Fibroblast of upper back skin (primary cell): ENCODE data around the gene RHOT2.

Experiments
- DNase-seq: peaks from one replicate; pipeline ENCODE4 v3.0.0-alpha.2; 2013

The RHOT2 gene

DNA sequence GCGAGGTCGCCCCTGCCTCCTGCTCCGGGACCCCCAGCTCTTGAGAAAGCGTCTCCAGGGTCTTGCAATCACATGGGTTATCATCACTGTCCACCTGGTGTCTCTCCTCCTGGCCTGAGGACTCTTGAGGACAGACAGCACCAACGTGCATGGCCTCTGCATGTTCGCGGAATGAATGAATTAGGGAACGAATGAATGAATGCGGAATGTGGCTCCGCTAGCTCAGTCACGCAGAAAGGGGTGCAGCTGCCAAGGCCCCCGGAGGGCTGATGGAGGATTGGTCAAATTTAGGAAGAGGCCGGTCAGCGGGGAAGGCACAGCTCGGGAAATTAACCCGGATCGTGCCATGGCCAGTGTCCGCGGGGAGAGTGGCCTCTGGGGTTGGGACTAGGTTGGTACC is 34.4 kb downstream of the RHOT2 start:
- no peak for DNase-seq

DNA sequence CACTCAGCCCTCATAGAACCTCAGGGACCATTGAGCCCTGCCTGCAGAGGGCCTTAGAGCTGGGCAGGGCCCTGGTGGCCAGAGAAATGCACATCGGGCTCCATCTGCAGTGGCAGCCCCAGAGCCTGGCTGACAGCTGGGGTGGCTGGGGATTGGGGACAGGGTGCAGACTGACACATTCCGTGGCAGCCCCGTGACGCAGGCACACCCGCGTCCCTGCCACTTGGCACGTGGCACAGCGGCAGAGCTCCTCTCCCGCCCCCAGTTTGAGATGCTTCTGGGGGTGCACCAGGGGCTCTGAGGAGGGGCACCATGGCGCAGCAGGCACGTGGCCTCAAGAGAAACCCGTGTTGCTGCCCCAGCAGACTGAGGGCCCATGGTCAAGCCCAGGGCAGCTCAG is 35.5 kb downstream of the RHOT2 start:
- no peak for DNase-seq

- no peak for DNase-seq
These were observed 36.1 kb downstream of the RHOT2 start for GRCh38 chr16:704047-704446.

DNA sequence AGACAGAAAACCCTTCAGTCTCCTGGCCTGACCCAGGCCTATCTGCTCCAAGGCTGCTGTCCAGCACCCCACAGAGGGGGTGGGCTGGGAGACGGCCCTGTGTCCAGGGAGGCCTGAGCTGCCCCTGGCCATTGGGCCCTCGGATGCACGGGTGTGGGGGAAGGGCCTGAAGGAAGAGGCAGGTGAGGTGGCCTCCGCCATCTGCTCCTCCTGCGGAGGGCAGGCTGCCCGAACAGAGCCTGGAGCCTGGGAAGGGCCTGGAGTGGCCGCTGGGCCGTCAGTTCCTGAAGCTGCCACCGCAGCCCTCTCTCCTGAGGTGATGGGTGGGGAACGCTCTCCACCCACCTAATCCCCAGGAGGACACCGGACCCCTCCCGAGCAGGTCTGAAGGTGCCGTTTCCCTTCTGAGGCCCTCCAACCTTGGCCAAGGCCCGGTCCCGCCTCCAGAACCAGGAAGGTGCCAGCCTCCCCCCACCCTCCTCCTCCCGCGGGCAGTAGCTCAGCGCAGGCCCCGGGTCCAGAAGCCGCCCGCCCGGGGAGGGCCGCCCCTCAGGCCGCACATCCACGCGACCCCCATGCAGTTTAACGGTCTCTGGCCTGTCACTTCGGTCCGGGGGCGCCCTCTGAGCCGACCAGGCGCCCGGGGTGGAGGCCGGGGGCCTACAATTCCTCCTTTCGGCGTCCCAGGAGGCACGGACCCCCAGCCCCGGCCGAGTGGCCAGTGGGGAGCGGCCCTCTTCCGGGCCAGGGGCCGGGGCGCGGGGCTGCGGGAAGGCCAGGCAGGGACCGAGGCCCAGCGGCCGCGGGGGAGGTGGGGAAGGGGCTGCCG is 36.8 kb downstream of the RHOT2 start:
- DNase-seq, result no peak

DNA sequence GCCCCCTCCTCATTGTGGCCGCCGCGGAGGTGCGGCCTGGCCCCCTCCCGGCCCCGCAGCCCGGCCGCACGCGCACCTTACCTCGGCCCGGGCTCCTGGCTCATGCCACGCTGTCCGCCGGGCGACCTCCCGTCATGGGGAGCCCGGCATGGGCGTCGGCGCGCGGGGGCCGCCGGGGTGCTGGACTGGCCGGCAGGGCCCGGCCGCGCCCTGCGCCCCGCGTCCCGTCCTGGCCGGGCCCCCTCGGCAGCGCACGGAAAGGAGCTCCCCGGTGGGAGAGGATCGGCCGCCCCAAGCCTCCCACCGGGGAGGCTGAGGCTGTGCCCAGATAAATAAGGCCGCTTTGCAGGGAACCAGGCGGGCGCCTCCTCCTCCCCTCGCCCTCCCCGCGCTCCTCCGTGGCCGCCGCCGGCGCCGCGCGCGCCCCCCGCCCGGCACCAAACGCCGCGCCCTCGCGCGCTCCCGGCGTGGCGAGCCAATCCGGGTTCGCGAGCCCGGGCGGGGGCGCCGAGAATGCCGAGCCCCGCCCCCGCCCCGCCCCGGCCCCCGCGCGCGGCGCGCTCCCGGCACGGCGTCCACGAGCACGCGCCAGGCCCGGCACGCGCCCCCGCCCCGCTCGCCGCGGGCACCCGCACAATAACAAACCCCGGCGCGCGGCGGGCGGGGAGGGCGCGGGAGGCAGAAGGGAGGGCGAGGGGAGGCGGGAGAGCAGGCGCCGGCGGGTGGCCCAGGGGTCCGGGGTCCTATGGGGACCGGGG is 37.7 kb downstream of the RHOT2 start, which contains the start of gene FBXL16:
Gene FBXL16, minus strand, starts transcription at position 371 of the 758 bp plus-strand sequence. CDS start 8,396 bp downstream, outside the sequence.
- no peak for DNase-seq

DNA sequence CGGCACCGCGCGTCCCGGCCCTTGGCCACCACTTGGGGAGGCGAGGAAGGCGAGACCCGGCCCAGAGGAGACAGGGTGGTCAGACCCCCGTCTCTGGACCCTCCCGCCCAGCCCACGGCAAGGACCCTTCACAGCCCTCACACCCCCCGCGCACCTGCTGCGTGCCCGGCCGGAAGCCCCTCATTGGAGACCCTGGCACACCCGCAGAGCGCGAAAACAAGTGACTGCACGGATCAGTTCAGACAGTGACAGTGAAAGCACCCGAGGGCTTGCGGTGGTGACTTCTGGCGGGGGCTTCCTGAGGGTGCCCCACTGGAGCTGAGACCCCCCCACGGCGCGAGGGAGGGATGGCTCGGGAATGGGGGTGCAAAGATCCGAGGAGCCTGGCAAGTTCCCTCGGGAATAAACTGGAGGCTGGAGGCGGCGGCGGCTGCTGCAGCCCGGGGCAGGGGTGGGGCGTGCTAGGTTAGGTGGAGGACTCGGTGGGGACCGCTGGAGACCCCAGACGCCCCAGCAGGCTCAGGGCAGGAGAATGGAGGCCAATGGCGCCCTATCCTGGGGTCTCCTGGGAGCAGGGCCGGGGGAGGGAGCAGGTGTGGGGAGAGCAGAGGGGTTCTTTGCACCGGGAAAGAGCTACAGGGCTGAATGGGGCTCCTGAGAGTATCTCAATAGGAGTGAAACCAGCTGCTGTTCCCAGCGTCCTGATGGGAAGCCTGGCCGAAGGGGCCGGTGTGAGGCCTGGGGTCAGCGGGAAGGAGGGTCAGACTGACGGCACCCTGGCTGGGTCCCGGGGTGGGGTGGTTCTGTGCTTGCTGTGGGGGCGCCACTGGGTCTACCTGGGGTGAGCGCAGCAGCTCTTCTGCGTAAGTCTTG is 38.5 kb downstream of the RHOT2 start:
- no peak for DNase-seq

GRCh38 chr16:707062-707538 is 39.2 kb downstream of the RHOT2 start:
- DNase-seq, result no peak

DNA sequence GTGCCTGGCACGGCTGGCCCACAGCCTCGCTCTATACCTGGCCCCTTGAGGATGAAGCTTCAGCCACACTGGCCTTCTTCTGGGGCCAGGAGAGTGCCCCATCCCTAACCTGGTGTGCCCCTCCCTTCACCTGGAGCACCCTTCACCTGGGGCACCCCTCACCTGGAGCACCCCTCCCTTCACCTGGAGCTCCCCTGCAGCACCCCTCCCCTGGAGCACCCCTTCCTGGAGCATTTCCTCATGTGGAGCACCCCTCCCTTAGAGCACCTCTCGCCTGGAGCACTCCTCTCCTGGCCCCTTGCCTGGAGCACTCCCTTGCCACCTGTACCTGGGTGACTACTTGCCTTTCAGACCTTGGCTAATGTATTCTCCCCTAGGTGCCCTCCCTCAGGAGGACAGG is 40.1 kb downstream of the RHOT2 start:
- no peak for DNase-seq

DNA sequence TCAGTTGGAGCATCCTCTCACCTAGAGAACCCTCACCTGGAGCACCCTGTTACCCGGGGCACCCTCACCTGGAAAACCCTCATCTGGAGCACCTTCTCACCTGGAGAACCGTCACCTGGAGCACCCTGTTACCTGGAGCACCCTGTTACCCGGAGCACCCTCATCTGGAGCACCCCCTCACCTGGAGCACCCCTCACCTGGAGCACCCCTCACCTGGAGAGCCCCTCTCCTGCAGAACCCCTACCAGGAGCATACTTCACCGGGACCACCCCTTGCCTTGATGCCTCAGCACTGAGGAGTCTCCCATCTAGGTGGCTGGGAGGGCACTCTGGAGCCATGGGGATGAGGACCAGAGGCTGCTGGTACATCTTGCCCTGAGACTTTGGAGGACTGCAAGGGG is 41.0 kb downstream of the RHOT2 start:
- no peak for DNase-seq

DNA sequence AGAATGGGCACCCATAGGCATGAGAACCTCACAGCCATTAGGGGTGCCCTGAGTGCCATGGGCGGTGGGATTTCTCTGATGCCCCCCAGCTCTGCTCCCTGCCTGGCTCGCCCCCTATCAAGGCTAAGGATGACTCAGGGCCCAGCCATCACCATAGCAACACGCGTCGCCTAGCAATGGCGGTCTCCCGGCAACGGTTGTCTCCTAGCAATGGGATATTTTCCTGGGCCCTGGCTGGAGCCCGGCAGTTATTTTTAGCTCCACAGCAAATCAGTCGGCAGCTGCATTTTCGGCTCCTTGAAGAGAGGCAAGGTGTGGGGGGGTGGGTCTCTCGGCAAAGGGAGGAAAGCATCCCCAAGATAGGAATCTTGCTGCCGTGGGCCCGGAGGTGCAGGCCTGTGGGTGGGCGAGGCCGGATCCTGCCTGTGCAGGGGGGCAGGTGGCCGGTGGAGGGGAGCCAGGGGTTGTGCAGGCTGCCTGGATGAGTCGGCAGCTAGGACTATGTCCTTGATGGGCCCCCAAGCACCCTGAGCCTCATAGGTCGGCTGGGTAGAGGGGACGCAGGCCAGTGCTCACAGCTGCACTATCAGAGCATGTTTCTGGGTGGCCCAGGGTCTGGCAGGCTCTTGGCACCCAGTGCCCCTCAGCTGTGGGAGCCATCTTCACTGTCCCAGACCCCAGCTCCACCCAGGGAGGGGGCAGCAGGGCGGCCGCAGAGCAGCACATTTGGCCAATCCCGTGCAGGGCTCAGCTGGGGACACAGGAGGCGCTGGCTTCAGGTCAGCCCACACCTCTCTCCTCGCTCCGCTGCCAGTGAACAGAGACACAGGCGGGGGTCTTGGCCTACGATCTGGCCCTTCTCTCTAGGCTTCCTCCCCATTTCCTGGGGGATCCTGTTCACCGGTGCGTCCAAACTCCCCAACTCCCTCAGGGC is 41.9 kb downstream of the RHOT2 start:
- DNase-seq, result peak; percentile 79

DNA sequence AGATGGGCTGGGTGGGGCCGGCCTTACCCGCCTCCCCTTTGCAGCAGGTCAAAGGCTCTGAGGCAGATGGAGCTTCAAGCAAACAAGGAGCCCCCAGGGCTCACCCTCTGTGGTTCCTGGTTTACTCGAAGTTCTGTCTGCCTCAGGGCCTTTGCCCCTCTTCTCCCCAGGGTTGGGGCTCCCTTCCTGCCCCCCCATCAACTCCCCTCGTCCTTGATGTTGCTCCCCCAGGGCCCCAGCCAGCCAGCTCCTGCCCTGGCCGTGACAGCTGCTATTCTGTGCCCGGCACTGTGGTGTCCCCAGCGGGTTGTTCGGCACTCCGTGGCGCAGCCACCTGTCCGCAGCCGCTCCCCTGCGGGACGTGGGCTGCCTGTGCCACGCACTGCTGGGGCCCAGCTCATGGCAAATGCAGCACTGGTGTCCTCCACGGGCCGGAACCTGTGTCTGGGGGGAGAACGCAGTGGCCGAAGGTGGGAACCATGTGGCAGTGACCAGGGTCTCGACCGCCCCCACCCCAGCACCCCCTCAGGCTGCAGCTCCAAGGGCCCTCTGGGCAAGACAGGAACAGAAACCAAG is 42.7 kb downstream of the RHOT2 start:
- no peak for DNase-seq

DNA sequence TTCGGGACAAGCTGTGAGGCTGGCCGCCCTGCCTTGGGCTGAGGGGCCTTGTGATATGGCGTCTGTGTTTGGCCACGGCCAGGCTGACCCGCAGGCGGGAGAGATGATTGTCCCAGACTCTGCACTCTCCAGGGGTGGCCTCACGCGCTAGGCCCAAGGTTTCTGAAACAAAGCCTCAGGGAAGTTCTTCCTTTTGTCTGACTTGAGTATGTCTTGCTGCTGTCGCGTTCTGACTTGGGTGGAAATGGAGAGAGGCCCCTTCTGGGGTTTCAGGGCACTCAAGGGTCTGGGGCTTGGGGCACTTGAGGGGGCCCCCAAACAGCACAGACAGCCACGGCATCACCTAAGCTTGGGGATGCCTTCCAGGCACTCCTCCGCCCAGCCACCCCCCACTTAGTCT is 43.2 kb downstream of the RHOT2 start:
- DNase-seq, result no peak

GRCh38 chr16:711548-712320 is 43.8 kb downstream of the RHOT2 start:
- peak; percentile 58 for DNase-seq

DNA sequence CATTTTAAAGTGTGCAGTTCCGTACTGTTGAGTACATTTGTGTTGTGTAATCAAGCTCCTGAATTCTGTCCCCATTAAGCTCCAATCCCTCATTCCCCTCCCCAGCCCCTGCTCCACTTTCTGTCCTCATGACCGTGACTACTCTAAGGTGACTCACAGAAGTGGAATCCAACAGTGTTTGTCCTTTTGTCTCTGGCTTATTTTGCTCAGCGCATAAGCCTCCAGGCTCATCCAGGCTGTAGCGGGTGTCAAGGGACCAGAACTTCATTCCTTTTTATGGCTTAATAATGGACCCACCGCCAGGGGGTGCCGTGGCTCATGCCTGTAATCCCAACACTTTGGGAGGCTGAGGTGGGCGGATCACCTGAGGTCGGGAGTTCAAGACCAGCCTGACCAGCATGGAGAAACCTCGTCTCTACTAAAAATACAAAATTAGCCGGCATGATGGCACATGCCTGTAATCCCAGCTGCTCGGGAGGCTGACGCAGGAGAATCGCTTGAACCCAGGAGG is 44.9 kb downstream of the RHOT2 start:
- DNase-seq, result peak; percentile 87

DNA sequence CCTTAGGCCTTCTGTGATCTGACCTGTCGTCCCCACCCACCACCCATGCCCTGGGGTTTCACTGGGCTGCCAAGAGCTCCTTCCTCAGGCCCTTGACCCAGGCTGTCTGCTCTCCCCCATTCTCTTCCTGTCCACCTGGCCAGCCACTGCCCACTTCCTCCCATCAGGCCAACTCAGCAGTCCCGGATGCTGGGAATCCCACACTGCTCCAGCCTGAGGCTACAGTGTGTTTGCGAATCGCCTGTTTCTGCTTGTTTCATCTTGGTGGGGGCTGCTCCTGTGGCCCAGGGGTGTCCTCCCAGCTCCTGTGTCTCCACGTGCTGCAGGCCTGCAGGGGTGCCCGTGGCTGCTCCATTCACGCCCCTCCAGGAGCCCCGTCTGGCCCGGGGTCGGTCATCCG is 46.1 kb downstream of the RHOT2 start:
- DNase-seq, result no peak

GRCh38 chr16:714558-715476 is 46.9 kb downstream of the RHOT2 start, which contains the start of gene METRN:
TSS of gene METRN (plus strand) at chr16:715118. CDS start at chr16:715290, 172 bp downstream.
- peak; percentile 82 for DNase-seq

DNA sequence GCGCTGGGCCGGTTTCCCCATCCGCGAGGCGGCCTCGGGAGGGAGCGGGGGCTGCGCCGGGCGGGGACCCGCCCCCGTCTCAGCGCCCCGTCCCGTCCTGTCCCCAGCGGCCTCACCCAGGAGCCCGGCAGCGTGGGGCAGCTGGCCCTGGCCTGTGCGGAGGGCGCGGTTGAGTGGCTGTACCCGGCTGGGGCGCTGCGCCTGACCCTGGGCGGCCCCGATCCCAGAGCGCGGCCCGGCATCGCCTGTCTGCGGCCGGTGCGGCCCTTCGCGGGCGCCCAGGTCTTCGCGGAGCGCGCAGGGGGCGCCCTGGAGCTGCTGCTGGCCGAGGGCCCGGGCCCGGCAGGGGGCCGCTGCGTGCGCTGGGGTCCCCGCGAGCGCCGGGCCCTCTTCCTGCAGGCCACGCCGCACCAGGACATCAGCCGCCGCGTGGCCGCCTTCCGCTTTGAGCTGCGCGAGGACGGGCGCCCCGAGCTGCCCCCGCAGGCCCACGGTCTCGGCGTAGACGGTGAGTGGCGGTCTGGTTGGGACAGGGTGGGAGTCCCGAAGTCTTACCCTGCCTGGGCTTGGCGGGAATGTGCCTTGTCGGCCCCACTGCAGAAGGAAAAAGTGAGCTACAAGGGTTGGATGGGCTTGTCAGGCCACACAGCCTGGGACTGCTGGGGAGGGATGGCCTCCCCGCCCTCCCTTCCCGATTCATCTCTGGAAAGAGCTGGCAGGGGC is 47.7 kb downstream of the RHOT2 start:
- no peak for DNase-seq

- DNase-seq, result no peak
These were observed 48.3 kb downstream of the RHOT2 start for GRCh38 chr16:716200-716568.
